Esophagus squamous epithelium (tissue), 4 donors: ENCODE data around the gene EGFL8.

Source experiments
- POLR2A ChIP-seq, 4 donors: fragments of 450-650 bp; IDR thresholded peaks; one replicate each; pipeline ENCODE4 v1.6.1; 2017; ENCODE audit warnings: antibody characterized with exemption in 4 of 4, mild to moderate bottlenecking in 4 of 4, moderate library complexity in 3 of 4
- TF ChIP-seq, protein P1 (sequence below), 6 experiments: fragments of 450-650 bp in 4 of 6; fragments of 200-600 bp in 2 of 6; sonication (generic) in 2 of 6; IDR thresholded peaks; one replicate each; pipeline ENCODE4 v1.5.1; 2016 to 2019; ENCODE audit warnings: antibody characterized with exemption in 6 of 6, mild to moderate bottlenecking in 4 of 6, moderate library complexity in 4 of 6

- TF ChIP-seq, protein P1, sequence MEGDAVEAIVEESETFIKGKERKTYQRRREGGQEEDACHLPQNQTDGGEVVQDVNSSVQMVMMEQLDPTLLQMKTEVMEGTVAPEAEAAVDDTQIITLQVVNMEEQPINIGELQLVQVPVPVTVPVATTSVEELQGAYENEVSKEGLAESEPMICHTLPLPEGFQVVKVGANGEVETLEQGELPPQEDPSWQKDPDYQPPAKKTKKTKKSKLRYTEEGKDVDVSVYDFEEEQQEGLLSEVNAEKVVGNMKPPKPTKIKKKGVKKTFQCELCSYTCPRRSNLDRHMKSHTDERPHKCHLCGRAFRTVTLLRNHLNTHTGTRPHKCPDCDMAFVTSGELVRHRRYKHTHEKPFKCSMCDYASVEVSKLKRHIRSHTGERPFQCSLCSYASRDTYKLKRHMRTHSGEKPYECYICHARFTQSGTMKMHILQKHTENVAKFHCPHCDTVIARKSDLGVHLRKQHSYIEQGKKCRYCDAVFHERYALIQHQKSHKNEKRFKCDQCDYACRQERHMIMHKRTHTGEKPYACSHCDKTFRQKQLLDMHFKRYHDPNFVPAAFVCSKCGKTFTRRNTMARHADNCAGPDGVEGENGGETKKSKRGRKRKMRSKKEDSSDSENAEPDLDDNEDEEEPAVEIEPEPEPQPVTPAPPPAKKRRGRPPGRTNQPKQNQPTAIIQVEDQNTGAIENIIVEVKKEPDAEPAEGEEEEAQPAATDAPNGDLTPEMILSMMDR (IDR thresholded peaks at IDR 0.05) = no peak
- no peak for TF ChIP-seq POLR2A (IDR thresholded peaks at IDR 0.05)
Observed at GRCh38 chr6:32115623-32116022, 48.8 kb upstream of the EGFL8 start.
